IMR-90 (cell line): Measurements from ENCODE around the gene PEX6. TPM values are rescaled to one million over a fixed set of nuclear protein-coding genes. Genes with fewer than 3 reads are reported as not detected.

Experiments used
- ATAC-seq: fragments of 200-7000 bp; cut with Tn5 transposase; 2 replicates; pipeline ENCODE4 v1.9.1; 2020; ENCODE audit warnings: low read depth, mild to moderate bottlenecking, moderate library complexity
- BruUV-seq: library from RNA; stranded (reverse); fragments of 400-500 nt; replicated peaks from 2 replicates; lab custom pipeline; 2021; lab: Mats Ljungman, UMichigan
- CTCF ChIA-PET: fragments of 300-600 bp; formaldehyde crosslinking; extraction: SDS; loops from one replicate; lab custom pipeline; 2021; ENCODE audit warnings: antibody characterized with exemption; lab: Yijun Ruan, JAX
- POLR2A ChIA-PET: fragments of 300-600 bp; sonication (Branson Sonifier 250); formaldehyde crosslinking; loops from one replicate; lab custom pipeline; 2022; ENCODE audit warnings: antibody characterized with exemption; ENCODE audit not compliant: unreplicated experiment; lab: Charles Lee
- DNase-seq: peaks from one replicate; pipeline ENCODE4 v3.0.0; 2013
- H2AFZ ChIP-seq: replicated peaks from 2 replicates; pipeline ENCODE3; 2013; ENCODE audit warnings: low read length, mild to moderate bottlenecking; ENCODE audit not compliant: poor library complexity
- H2AK5ac ChIP-seq: 2 replicates; pipeline ENCODE4 v1.6.1; 2013; ENCODE audit warnings: low read depth, low read length, inconsistent platforms
- H2AK9ac ChIP-seq: replicated peaks from 2 replicates; pipeline ENCODE3; 2013; ENCODE audit warnings: mild to moderate bottlenecking, low read depth, low read length, moderate library complexity; ENCODE audit not compliant: poor library complexity
- H2BK120ac ChIP-seq: 2 replicates; pipeline ENCODE4 v1.6.1; 2013; ENCODE audit warnings: low read depth, low read length, inconsistent platforms
- H2BK15ac ChIP-seq: 3 replicates; pipeline ENCODE4 v1.6.1; 2013; ENCODE audit warnings: low read depth, low read length, inconsistent platforms
- H2BK20ac ChIP-seq: 2 replicates; pipeline ENCODE4 v1.6.1; 2013; ENCODE audit warnings: low read depth, mild to moderate bottlenecking, inconsistent platforms, low read length, moderate library complexity
- H2BK5ac ChIP-seq: 2 replicates; pipeline ENCODE4 v1.6.1; 2013; ENCODE audit warnings: mild to moderate bottlenecking, low read depth, low read length, inconsistent platforms; ENCODE audit not compliant: poor library complexity, severe bottlenecking
- H3K14ac ChIP-seq: replicated peaks from 2 replicates; pipeline ENCODE4 v1.6.1; 2013; ENCODE audit warnings: low read depth, low read length, inconsistent platforms
- H3K18ac ChIP-seq: 2 replicates; pipeline ENCODE4 v1.6.1; 2013; ENCODE audit warnings: low read depth, low read length, control low read depth
- H3K23ac ChIP-seq: 2 replicates; pipeline ENCODE4 v1.6.1; 2013; ENCODE audit warnings: low read depth, low read length, inconsistent platforms
- H3K27ac ChIP-seq: 2 replicates; pipeline ENCODE4 v1.5.1; 2013; ENCODE audit warnings: mild to moderate bottlenecking, control low read depth, low read length; ENCODE audit not compliant: insufficient read depth
- H3K27me3 ChIP-seq: 2 replicates; pipeline ENCODE4 v1.6.1; 2013; ENCODE audit warnings: low read length; ENCODE audit not compliant: control insufficient read depth, insufficient read depth
- H3K36me3 ChIP-seq: 2 replicates; pipeline ENCODE4 v1.6.1; 2013; ENCODE audit warnings: low read length, mixed read lengths; ENCODE audit not compliant: control insufficient read depth, insufficient read depth
- H3K4ac ChIP-seq: 2 replicates; pipeline ENCODE4 v1.6.1; 2013; ENCODE audit warnings: low read depth, low read length, inconsistent platforms
- H3K4me1 ChIP-seq: 2 replicates; pipeline ENCODE4 v1.6.1; 2013; ENCODE audit warnings: low read length, mixed read lengths; ENCODE audit not compliant: control insufficient read depth, insufficient read depth
- H3K4me2 ChIP-seq: 2 replicates; pipeline ENCODE4 v1.6.1; 2013; ENCODE audit warnings: low read depth, mild to moderate bottlenecking, control low read depth, low read length, moderate library complexity
- H3K4me3 ChIP-seq: 2 replicates; pipeline ENCODE4 v1.5.1; 2013; ENCODE audit warnings: low read depth, mild to moderate bottlenecking, control low read depth, low read length, moderate library complexity; ENCODE audit not compliant: insufficient read depth
- H3K56ac ChIP-seq: 2 replicates; pipeline ENCODE4 v1.6.1; 2013; ENCODE audit warnings: low read length, inconsistent platforms; ENCODE audit not compliant: insufficient read depth; ENCODE audit errors: extremely low read depth
- H3K79me1 ChIP-seq, 2 experiments: 2 replicates each; pipeline ENCODE4 v1.6.1; 2013; ENCODE audit warnings: low read length in 2 of 2, inconsistent platforms in 1 of 2, low read depth in 1 of 2
- H3K9ac ChIP-seq: 2 replicates; pipeline ENCODE4 v1.6.1; 2013; ENCODE audit warnings: low read depth, low read length, control low read depth
- H3K9me1 ChIP-seq: 2 replicates; pipeline ENCODE4 v1.6.1; 2013; ENCODE audit warnings: low read length, inconsistent platforms; ENCODE audit not compliant: insufficient read depth
- H3K9me3 ChIP-seq: 2 replicates; pipeline ENCODE4 v1.6.1; 2013; ENCODE audit warnings: low read length; ENCODE audit not compliant: control insufficient read depth, insufficient read depth
- H4K20me1 ChIP-seq: 2 replicates; pipeline ENCODE4 v1.6.1; 2013; ENCODE audit warnings: low read length, inconsistent platforms; ENCODE audit not compliant: insufficient read depth
- H4K5ac ChIP-seq: 2 replicates; pipeline ENCODE4 v1.6.1; 2013; ENCODE audit warnings: mild to moderate bottlenecking, low read depth, low read length, control low read depth
- H4K8ac ChIP-seq, 2 experiments: 2 replicates each; pipeline ENCODE4 v1.6.1; 2013; ENCODE audit warnings: low read depth in 2 of 2, low read length in 2 of 2, control low read depth in 1 of 2, inconsistent platforms in 1 of 2
- H4K91ac ChIP-seq: 2 replicates; pipeline ENCODE4 v1.6.1; 2013; ENCODE audit warnings: low read depth, low read length, inconsistent platforms; ENCODE audit not compliant: insufficient read depth
- BHLHE40 ChIP-seq: fragments of 150-350 bp; IDR thresholded peaks from 2 replicates; pipeline ENCODE4 v1.6.1; 2016; ENCODE audit warnings: mild to moderate bottlenecking, low read depth, low read length
- CEBPB ChIP-seq: IDR thresholded peaks from 2 replicates; pipeline ENCODE4 v1.6.1; 2012; ENCODE audit warnings: low read depth, low read length, improper control_type of control experiment
- CHD1 ChIP-seq: IDR thresholded peaks from 2 replicates; pipeline ENCODE4 v1.6.1; 2012; ENCODE audit warnings: low read depth, low read length, improper control_type of control experiment
- FOS ChIP-seq: fragments of 150-350 bp; IDR thresholded peaks from 2 replicates; pipeline ENCODE4 v1.6.1; 2016; ENCODE audit warnings: low read depth, low read length
- NFE2L2 ChIP-seq: fragments of 150-350 bp; IDR thresholded peaks from 2 replicates; pipeline ENCODE4 v1.6.1; 2016; ENCODE audit warnings: low read depth, mild to moderate bottlenecking, low read length
- POLR2A ChIP-seq: IDR thresholded peaks from 2 replicates; pipeline ENCODE4 v1.6.1; 2012; ENCODE audit warnings: mild to moderate bottlenecking, low read depth, low read length
- RAD21 ChIP-seq: IDR thresholded peaks from 2 replicates; pipeline ENCODE4 v1.6.1; 2012; ENCODE audit warnings: low read length, improper control_type of control experiment
- RCOR1 ChIP-seq: IDR thresholded peaks from 2 replicates; pipeline ENCODE4 v1.6.1; 2012; ENCODE audit warnings: mild to moderate bottlenecking, low read length, improper control_type of control experiment; ENCODE audit not compliant: insufficient replicate concordance
- SMC3 ChIP-seq: fragments of 150-350 bp; IDR thresholded peaks from 2 replicates; pipeline ENCODE4 v1.6.1; 2016; ENCODE audit warnings: low read depth, mild to moderate bottlenecking, antibody characterized with exemption, low read length, moderate library complexity
- WGBS, 2 experiments: methylation state at CpG; one replicate each; pipeline versions ENCODE4 v1.1.5 to v1.1.7; 2013; ENCODE audit warnings: missing lambda C conversion rate in 2 of 2; ENCODE audit not compliant: insufficient read length in 1 of 2; ENCODE audit errors: extremely low coverage in 2 of 2; 5-methylcytosine and 5-hydroxymethylcytosine counted together
- dilution Hi-C: fragments of 300-500 bp; cut with HindIII; formaldehyde crosslinking; loops from one replicate; pipeline ENCODE4 v1.14.3; 2018; ENCODE audit warnings: low sequenced_read_pairs; ENCODE audit not compliant: unreplicated experiment
- in situ Hi-C: fragments of 300-500 bp; cut with MboI; formaldehyde crosslinking; loops from 3 replicates; pipeline ENCODE4 v1.14.3; 2019; ENCODE audit warnings: low sequenced_read_pairs, inconsistent platforms, mixed read lengths
- intact Hi-C: fragments of 100-400 bp; cut with micrococcal nuclease; formaldehyde crosslinking; loops from 2 replicates; pipeline ENCODE4 v1.10.0; 2022
- polyA plus RNA-seq, 3 experiments: library from polyadenylated mRNA; depleted of rRNA; stranded (reverse); fragments of >200 nt; gene quantifications; 2 replicates each; pipeline ENCODE4 v1.2.3, GENCODE V29; 2012; ENCODE audit warnings: low replicate concordance in 1 of 3
- total RNA-seq: library from RNA; depleted of rRNA; stranded (reverse); fragments of >200 nt; gene quantifications from 2 replicates; pipeline ENCODE4 v1.2.3, GENCODE V29; 2012
- TF ChIP-seq, protein P1 (sequence below): conservative IDR thresholded peaks from 2 replicates; pipeline ENCODE4 v1.5.1; 2012; ENCODE audit warnings: mild to moderate bottlenecking, low read depth, low read length, improper control_type of control experiment
- TF ChIP-seq, protein P2 (sequence below): fragments of 150-350 bp; IDR thresholded peaks from 2 replicates; pipeline ENCODE4 v1.6.1; 2017; ENCODE audit warnings: mild to moderate bottlenecking, antibody characterized with exemption, low read length, low read depth

The PEX6 gene
- total and polyA plus RNA-seq, 2 of the 4 experiments (the other 2 are of a cell fraction): 10.4 to 10.6 TPM

DNA sequence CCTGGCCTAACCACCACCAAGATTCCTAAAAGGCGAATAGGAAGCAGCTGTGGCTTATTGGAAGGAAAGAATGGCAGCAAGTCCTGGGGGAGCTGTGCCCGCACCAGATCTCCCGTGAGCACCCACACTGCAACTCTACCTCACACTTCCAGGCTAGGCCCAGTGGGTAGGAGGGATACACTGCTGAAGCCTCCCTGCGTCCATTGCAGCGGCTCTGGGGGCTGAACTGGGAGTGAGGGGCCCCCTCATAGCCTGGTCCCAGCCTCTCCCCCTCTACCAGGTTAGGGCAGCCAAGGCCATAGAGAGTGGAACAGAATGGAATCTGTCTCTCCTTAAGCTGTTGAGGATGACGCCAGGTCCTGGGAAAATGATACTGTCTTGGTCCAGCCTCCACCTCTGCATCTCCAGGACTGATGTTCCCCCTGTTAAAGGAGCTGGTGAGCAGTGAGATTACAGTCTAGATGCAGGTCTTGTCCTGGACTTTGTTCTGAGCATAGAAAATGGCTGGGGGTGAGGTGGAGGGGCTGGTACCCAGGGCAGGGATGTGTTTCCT lies 38.4 kb downstream of the PEX6 start:
- Histone ChIP-seq H3K23ac (no peak overlapping the region), H2AK9ac (peak overlapping the region; percentile 70), H3K4me1 (no peaks in the 10 kb centered on the region), H4K91ac (no peak overlapping the region), H3K9me1 (no peaks in the 10 kb centered on the region; the same call in 1 of the 2 replicates), H3K27ac (no peak overlapping the region), H3K14ac (no peak overlapping the region), H3K4me3 (no peak overlapping the region), H3K4me2 (no peak overlapping the region), H2BK20ac (no peak overlapping the region), H3K56ac (no peak overlapping the region), H2BK5ac (no peak overlapping the region), H3K18ac (no peak overlapping the region), H2AFZ (no peak overlapping the region), H2BK15ac (no peak overlapping the region), H4K20me1 (no peaks in the 10 kb centered on the region; the same call in 1 of the 2 replicates), H2BK120ac (no peak overlapping the region), H3K79me1 (peaks cover 11 to 18% of the 10 kb centered on the region in 2 experiments), H3K36me3 (peaks cover 32% of the 10 kb centered on the region), H2AK5ac (no peak overlapping the region), H4K5ac (no peak overlapping the region), H4K8ac (no peak overlapping the region), H3K4ac (no peak overlapping the region), H3K9me3 (no peaks in the 10 kb centered on the region), H3K9ac (no peak overlapping the region), H3K27me3 (no peaks in the 10 kb centered on the region)
- WGBS, 2 experiments: no CpG with 5 or more reads among the region's 6 CpGs
- POLR2A ChIA-PET: interaction anchor here (0.5 kb wide), 1 partner anchor 11 kb away, joined by 4 read pairs; no protein-coding TSS in a partner anchor
- dilution Hi-C loops (no loop called here), in situ Hi-C loops (no loop called here), intact Hi-C loops (no loop called here)
- TF ChIP-seq BHLHE40 (no peak), POLR2A (no peak), RCOR1 (no peak), CHD1 (no peak), NFE2L2 (no peak), RAD21 (no peak), CEBPB (no peak), SMC3 (no peak), FOS (no peak)
- TF ChIP-seq, protein P1, sequence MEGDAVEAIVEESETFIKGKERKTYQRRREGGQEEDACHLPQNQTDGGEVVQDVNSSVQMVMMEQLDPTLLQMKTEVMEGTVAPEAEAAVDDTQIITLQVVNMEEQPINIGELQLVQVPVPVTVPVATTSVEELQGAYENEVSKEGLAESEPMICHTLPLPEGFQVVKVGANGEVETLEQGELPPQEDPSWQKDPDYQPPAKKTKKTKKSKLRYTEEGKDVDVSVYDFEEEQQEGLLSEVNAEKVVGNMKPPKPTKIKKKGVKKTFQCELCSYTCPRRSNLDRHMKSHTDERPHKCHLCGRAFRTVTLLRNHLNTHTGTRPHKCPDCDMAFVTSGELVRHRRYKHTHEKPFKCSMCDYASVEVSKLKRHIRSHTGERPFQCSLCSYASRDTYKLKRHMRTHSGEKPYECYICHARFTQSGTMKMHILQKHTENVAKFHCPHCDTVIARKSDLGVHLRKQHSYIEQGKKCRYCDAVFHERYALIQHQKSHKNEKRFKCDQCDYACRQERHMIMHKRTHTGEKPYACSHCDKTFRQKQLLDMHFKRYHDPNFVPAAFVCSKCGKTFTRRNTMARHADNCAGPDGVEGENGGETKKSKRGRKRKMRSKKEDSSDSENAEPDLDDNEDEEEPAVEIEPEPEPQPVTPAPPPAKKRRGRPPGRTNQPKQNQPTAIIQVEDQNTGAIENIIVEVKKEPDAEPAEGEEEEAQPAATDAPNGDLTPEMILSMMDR: no peak
- TF ChIP-seq, protein P2, sequence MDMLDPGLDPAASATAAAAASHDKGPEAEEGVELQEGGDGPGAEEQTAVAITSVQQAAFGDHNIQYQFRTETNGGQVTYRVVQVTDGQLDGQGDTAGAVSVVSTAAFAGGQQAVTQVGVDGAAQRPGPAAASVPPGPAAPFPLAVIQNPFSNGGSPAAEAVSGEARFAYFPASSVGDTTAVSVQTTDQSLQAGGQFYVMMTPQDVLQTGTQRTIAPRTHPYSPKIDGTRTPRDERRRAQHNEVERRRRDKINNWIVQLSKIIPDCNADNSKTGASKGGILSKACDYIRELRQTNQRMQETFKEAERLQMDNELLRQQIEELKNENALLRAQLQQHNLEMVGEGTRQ: no peak
- ATAC-seq (no peak), DNase-seq (no peak)
- no TSS peak for BruUV-seq
- CTCF ChIA-PET: no interaction called here
